Esophagus squamous epithelium (tissue), 4 donors: ENCODE measurements around the gene ITIH1.
"Not testable (repeated sequence)": the region's sequence is repeated elsewhere in the genome, so short reads cannot be mapped to it uniquely, and the experiment has no call there.

Experiments
- CTCF ChIP-seq, 6 experiments: fragments of 450-650 bp in 4 of 6; fragments of 200-600 bp in 2 of 6; sonication (generic) in 2 of 6; IDR thresholded peaks; one replicate each; pipeline ENCODE4 v1.5.1; 2016 to 2019; ENCODE audit warnings: antibody characterized with exemption in 6 of 6, mild to moderate bottlenecking in 4 of 6, moderate library complexity in 4 of 6
- POLR2A ChIP-seq, 4 donors: fragments of 450-650 bp; IDR thresholded peaks; one replicate each; pipeline ENCODE4 v1.6.1; 2017; ENCODE audit warnings: antibody characterized with exemption in 4 of 4, mild to moderate bottlenecking in 4 of 4, moderate library complexity in 3 of 4

GRCh38 chr3:52728753-52729152, 48.6 kb upstream of the ITIH1 start:
- not testable (repeated sequence) for TF ChIP-seq POLR2A, CTCF (IDR thresholded peaks at IDR 0.05)
